Astrocyte of the cerebellum (primary cell): ENCODE results near the gene ZNF335.

ENCODE experiments used
- DNase-seq: peaks from one replicate; pipeline ENCODE4 v3.0.0-alpha.2; 2011; ENCODE audit warnings: low read depth
- H3K4me3 ChIP-seq: 2 replicates; pipeline ENCODE4 v1.5.1; 2011; ENCODE audit warnings: mild to moderate bottlenecking, low read depth, low read length, moderate library complexity
- in situ Hi-C: cut with HindIII; loops from 2 replicates; pipeline ENCODE4 v1.10.0; 2017; ENCODE audit warnings: low sequenced_read_pairs
- TF ChIP-seq, protein P1 (sequence below): IDR thresholded peaks from 2 replicates; pipeline ENCODE4 v1.5.1; 2012; ENCODE audit warnings: low read length, low read depth, moderate library complexity, mild to moderate bottlenecking; ENCODE audit errors: missing control alignments

The ZNF335 gene

DNA sequence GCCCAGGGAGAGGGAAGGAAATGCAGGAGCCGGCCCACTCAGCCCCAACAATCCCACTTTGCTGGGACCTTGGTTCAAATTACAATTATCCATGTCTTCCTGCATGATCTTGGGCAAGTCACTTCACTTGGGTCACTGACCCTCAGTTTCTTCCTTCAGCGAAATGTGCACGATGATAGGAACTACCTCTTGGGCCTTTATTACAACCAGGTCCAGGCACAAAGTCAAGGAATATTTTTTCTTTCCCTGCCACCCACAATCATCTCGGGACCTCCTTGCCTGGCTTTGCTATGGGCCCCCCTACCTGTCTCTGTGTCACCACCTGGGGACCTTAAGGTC lies 59.7 kb downstream of the ZNF335 start:
- TF ChIP-seq, protein P1, sequence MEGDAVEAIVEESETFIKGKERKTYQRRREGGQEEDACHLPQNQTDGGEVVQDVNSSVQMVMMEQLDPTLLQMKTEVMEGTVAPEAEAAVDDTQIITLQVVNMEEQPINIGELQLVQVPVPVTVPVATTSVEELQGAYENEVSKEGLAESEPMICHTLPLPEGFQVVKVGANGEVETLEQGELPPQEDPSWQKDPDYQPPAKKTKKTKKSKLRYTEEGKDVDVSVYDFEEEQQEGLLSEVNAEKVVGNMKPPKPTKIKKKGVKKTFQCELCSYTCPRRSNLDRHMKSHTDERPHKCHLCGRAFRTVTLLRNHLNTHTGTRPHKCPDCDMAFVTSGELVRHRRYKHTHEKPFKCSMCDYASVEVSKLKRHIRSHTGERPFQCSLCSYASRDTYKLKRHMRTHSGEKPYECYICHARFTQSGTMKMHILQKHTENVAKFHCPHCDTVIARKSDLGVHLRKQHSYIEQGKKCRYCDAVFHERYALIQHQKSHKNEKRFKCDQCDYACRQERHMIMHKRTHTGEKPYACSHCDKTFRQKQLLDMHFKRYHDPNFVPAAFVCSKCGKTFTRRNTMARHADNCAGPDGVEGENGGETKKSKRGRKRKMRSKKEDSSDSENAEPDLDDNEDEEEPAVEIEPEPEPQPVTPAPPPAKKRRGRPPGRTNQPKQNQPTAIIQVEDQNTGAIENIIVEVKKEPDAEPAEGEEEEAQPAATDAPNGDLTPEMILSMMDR: no peak
- in situ Hi-C loops: no loop called here
- peak overlapping the region; percentile 49 for H3K4me3 ChIP-seq
- no peak for DNase-seq

DNA sequence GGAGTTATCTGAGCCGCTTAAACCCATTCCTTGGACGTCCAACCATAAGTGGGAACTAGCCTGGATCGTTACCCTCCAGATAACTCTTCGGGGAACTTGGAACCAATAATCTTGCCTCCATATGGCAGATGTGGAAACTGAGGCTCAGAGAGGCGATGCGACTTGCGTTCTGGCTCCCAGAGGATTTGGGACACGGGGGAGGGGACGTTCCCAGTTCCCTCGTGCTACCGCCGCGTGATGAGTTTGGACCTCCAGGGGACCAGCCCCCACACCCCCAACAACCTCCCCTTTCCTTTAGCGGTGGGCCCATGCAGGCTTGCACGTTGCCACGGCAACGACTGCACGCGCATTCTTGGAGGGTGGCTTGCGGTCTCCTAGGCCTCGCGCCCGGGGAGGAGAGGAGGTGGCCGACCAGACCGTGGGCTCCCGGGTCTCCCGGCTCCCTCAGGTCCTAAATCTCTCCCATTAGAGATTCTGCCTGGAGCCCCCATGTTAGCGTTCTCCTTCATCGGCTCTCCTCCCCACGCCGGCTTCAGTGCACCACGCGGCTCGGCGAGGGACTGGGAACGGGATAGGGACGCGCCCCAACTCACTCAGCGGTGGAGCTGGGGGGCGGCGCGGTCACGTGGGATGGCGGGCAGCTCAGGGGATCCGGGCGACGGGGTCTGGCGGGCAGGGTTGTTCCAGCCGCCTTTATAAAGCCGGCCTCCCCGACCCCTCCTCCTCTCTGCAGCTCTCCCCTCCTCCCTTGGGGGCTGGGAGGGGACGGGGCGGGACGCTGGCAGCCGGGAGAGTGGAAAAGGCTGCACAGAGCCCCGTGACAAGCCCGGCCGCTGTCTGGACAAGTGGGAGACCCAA lies 60.3 kb downstream of the ZNF335 start, which contains the start of gene PLTP:
PLTP (minus strand) TSS at position 670 of the 858 bp plus-strand sequence. CDS start 703 bp downstream, outside the sequence.
- peak; percentile 44 for DNase-seq
- TF ChIP-seq, protein P1: no peak

DNA sequence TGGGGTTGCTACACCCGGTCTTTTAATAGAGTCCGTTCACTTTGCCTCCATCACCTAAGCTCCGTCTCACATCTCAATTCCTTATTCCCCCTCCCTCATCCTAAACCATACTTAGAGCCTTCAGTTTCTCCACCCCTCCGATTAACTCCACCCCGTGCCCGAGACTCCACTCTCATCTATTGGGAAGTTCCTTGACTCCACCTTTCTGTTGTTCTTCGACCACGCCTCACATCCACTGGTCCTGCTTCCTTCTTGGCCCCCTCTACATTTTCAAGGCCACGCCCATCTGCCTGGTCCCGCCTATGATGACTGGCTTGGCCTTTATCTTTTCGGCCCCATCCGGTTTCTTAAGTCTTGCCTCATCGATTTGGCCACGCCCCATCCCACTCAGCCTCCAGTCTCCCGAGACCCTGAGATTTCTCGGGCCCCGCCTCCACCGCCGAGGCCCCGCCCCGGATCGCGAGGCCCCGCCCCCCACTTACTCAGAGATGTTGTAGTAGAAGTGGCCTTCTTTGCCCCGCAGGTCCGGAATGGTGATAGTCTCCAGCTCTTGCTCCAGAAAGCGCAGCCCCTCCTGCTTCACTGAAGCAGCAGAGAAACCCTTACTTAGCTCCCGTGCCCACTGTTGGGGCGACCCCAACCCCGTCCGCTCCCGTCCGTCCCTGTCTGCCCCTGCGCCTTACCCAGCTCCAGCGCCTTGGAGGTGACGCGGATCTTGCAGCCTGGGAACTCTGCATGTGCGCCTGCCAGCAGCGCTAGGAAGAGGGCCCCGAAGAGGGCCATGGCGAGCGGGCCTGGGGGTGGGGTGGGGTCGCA lies 61.1 kb downstream of the ZNF335 start:
- in situ Hi-C loops: no loop called here
- peak; percentile 99 for DNase-seq
- H3K4me3 ChIP-seq: peak overlapping the region; percentile 49
- TF ChIP-seq, protein P1: no peak

More for the DNA sequence above, 60.3 kb downstream of the ZNF335 start, which contains the start of gene PLTP:
- peak within 1 kb of the TSS; percentile 49 for H3K4me3 ChIP-seq
- in situ Hi-C loops: no loop called here

DNA sequence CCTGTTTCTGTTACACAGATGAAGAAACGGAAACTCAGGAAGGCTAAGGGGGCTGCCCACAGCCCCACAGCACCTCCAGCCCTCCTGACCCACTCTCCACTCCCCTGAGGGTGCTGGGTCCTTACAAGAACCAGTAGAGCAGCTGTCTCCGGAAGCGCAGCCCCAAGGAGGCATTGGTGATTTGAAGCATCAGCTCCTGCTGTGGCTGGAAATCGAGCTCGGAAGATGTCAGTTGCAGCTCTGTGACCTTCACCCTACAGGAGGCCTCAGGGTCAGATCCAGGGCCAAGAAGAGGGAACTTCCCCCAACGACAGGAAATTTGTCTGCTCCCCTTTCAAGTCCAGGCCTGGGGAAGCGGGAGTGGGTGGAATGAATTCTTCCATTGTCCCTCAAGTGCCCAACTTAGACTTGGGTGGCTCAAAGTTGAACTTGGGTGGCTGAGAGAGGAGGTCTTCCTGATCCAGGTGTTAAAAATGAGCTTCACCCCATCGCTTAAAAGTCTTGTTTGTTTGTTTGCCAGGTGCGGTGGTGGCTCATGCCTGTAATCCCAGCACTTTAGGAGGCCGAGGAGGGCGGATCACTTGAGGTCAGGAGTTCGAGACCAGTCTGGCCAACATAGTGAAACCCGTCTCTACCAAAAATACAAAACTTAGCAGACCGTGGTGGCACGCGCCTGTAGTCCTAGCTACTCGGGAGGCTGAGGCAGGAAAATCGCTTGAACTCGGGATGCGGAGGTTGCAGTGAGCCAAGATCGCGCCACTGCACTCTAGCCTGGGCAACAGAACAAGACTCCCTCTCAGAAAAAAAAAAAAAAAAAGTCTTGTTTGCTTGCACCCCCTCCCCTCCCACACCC lies 62.0 kb downstream of the ZNF335 start:
- H3K4me3 ChIP-seq: peak overlapping the region; percentile 18
- no peak for DNase-seq
- TF ChIP-seq, protein P1: no peak
- in situ Hi-C loops: no loop called here

DNA sequence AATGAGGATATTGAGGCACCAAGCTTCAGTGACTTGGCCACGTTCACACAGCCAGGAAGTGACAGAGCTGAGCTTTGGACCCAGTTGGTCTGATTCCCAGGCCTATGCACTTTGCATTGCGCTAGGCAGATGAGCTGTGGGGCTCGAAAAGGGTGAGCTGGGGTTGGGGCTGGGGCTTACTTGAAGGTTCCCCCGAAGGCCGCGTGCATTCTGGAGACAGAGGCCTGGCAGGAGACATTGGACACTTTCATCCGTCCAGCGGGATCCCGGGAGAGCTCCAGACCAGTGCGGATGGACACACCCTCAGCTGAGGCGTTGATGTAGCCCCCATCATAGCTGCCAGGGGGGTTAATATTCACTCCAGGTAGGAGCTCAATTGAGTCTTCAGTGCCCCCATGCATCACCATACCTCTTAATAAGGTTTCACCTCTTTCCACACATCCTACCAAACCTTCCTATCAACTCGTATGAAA lies 62.6 kb downstream of the ZNF335 start:
- no peak overlapping the region for H3K4me3 ChIP-seq
- DNase-seq: no peak
- in situ Hi-C loops: no loop called here
- TF ChIP-seq, protein P1: no peak

DNA sequence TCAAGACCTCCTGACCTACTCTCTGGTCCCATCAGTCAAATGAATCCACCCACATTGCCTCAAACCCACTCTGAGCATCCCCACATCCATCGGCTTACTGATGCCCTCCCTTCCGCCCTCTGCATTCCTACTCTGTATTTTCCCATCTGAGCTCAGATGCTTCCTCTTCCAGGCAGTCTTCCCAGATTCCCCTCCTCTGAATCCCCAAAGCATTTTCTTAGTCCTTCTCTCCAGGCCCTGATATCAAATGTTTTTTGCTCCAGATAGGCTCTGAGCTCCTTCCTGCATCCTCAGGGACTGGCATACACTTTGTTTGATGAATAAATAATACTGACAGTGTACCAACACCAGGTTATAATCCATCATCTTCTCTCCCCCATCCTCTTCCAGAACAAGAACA lies 63.9 kb downstream of the ZNF335 start:
- no peak overlapping the region for H3K4me3 ChIP-seq
- TF ChIP-seq, protein P1: no peak
- no peak for DNase-seq
- in situ Hi-C loops: no loop called here
